Glutamatergic neuron (in vitro differentiated cells): Measurements from ENCODE around the gene RSPO1. TPM values are rescaled to one million over a fixed set of nuclear protein-coding genes. Genes with fewer than 3 reads are reported as not detected.

Experiments used
- DNase-seq: peaks from one replicate; pipeline ENCODE4 v3.0.0; 2022
- H3K27ac Mint-ChIP-seq: one replicate; pipeline ENCODE4 v1.8.0; 2020; ENCODE audit warnings: mild to moderate bottlenecking, mixed read lengths, inconsistent platforms; ENCODE audit not compliant: unreplicated experiment
- H3K27me3 Mint-ChIP-seq: one replicate; pipeline ENCODE4 v1.8.0; 2020; ENCODE audit warnings: mild to moderate bottlenecking, moderate library complexity, mixed read lengths, inconsistent platforms; ENCODE audit not compliant: unreplicated experiment
- H3K36me3 Mint-ChIP-seq: one replicate; pipeline ENCODE4 v1.8.0; 2020; ENCODE audit warnings: mild to moderate bottlenecking, mixed read lengths, inconsistent platforms; ENCODE audit not compliant: unreplicated experiment
- H3K4me1 Mint-ChIP-seq: one replicate; pipeline ENCODE4 v1.8.0; 2020; ENCODE audit warnings: mild to moderate bottlenecking, low read depth, mixed read lengths, inconsistent platforms; ENCODE audit not compliant: unreplicated experiment
- H3K4me3 Mint-ChIP-seq: one replicate; pipeline ENCODE4 v1.8.0; 2020; ENCODE audit warnings: mild to moderate bottlenecking, mixed read lengths, inconsistent platforms; ENCODE audit not compliant: unreplicated experiment
- H3K9me3 Mint-ChIP-seq: one replicate; pipeline ENCODE4 v1.8.0; 2020; ENCODE audit warnings: mild to moderate bottlenecking, moderate library complexity, mixed read lengths, inconsistent platforms; ENCODE audit not compliant: unreplicated experiment
- CTCF ChIP-seq: fragments of 200-600 bp; sonication (generic); IDR thresholded peaks from one replicate; pipeline ENCODE4 v1.5.0; 2021; ENCODE audit not compliant: partially characterized antibody, unreplicated experiment
- total RNA-seq: library from RNA; stranded (reverse); fragmentation: NEBNext Ultra II Directional; extraction: Animal tissue kit (Norgen Biotek cat#: 25700); gene quantifications from one replicate; pipeline ENCODE4 v1.2.1, GENCODE V29; 2021; ENCODE audit not compliant: unreplicated experiment

The RSPO1 gene
- total RNA-seq, 1 donor from 2014 or later = not detected

DNA sequence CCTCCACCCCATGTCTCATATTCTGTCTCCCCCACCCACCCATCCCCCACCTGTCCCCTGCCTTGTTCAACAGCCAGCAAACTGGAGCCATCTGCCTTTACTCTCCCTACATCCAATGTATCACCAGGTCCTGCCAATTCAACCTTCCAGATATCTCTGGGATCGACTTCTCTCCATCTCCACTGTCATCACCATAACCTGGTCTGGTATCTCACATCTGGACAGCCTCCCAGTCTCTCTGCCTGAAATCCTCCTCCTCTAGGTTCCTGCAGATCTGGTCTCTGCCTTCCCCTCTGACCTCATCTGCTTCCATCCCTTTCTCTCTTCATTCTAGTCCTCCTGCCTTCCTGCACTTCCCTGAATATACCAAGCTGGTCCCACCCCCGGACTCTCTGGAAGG lies 35.4 kb upstream of the RSPO1 start:
- H3K27ac Mint-ChIP-seq = no peak overlapping the region
- DNase-seq = no peak
- no peak overlapping the region for H3K4me3 Mint-ChIP-seq
- TF ChIP-seq CTCF = no peak
- H3K36me3 Mint-ChIP-seq = no peaks in the 10 kb centered on the region
- H3K4me1 Mint-ChIP-seq = peaks cover 4% of the 10 kb centered on the region
- peaks cover 1% of the 10 kb centered on the region for H3K9me3 Mint-ChIP-seq
- H3K27me3 Mint-ChIP-seq = peaks cover 3% of the 10 kb centered on the region

DNA sequence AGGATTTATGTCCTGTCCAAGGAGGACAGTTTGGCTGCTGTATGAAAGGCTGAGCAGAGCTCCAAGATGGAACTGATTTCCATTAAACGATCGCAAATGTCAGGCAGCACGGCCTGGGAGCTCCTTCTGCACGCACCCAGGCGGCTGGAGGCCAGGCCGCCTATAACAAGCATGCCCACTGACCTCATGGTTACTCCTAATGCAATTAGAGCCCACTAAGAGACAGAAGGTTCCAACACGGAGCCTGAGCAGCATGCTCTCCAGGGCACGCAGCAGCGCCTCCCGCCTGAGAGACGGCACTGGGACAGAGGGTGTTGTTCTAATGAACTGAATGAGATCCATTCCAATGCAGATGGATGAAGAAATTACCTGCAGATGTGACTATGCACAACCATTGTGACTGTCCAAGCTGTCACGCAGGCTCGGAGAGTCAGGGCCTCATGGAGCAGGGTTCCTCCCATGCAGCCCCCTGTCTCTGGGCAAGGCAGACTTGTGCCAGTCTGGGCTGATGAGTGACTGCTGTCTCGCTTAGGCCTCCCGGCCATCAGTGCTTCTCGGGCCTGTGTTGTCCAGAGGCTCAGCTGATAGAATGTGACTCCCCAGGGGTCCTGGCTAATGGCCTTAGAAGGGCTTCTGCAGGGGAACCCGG lies 32.5 kb upstream of the RSPO1 start:
- Mint-ChIP-seq H3K27me3 (peaks cover 3% of the 10 kb centered on the region), H3K9me3 (peaks cover 1% of the 10 kb centered on the region), H3K4me1 (peaks cover 4% of the 10 kb centered on the region), H3K36me3 (no peaks in the 10 kb centered on the region), H3K4me3 (peak overlapping the region; percentile 67), H3K27ac (peak overlapping the region; percentile 96)
- TF ChIP-seq CTCF = no peak
- DNase-seq = peak; percentile 74

GRCh38 chr1:37666241-37666867 lies 31.7 kb upstream of the RSPO1 start:
- H3K4me3 Mint-ChIP-seq = no peak overlapping the region
- no peak for DNase-seq
- TF ChIP-seq CTCF = no peak
- H3K4me1 Mint-ChIP-seq = peaks cover 4% of the 10 kb centered on the region
- H3K27me3 Mint-ChIP-seq = no peaks in the 10 kb centered on the region
- peaks cover 4% of the 10 kb centered on the region for H3K9me3 Mint-ChIP-seq
- no peak overlapping the region for H3K27ac Mint-ChIP-seq
- H3K36me3 Mint-ChIP-seq = no peaks in the 10 kb centered on the region

GRCh38 chr1:37663426-37664000 lies 28.8 kb upstream of the RSPO1 start:
- no peak overlapping the region for H3K4me3 Mint-ChIP-seq
- H3K27me3 Mint-ChIP-seq = peaks cover 5% of the 10 kb centered on the region
- no peak overlapping the region for H3K27ac Mint-ChIP-seq
- peaks cover 4% of the 10 kb centered on the region for H3K9me3 Mint-ChIP-seq
- peaks cover 4% of the 10 kb centered on the region for H3K4me1 Mint-ChIP-seq
- no peaks in the 10 kb centered on the region for H3K36me3 Mint-ChIP-seq
- peak; percentile 42 for DNase-seq
- no peak for TF ChIP-seq CTCF
